Body of pancreas (tissue), 4 donors: Measurements from ENCODE around the gene GALNT16. TPM values are rescaled to one million over a fixed set of nuclear protein-coding genes. Genes with fewer than 3 reads are reported as not detected.
A peak's percentile ranks its signal among the peaks of the same experiment; 100 is the strongest.
"Not testable (repeated sequence)": the region's sequence is repeated elsewhere in the genome, so short reads cannot be mapped to it uniquely, and the experiment has no call there.

Experiments used
- ATAC-seq: fragments of 150-250 bp; one replicate; pipeline ENCODE4 v1.9.1; 2016
- DNase-seq, 4 donors: peaks; one replicate each; pipeline ENCODE4 v3.0.0-alpha.2; 2019
- H3K27ac ChIP-seq, 4 donors: fragments of 200-600 bp; sonication (generic); 1 replicate in 3 of 4; 2 replicates in 1 of 4; pipeline versions ENCODE4 v1.5.1 to v1.6.1; 2016 to 2019; ENCODE audit warnings: mild to moderate bottlenecking in 1 of 4, mixed read lengths in 1 of 4, moderate library complexity in 1 of 4
- H3K27me3 ChIP-seq, 2 donors: fragments of 200-600 bp; sonication (generic); one replicate each; pipeline ENCODE4 v1.6.0; 2016; ENCODE audit warnings: mild to moderate bottlenecking in 1 of 2
- H3K36me3 ChIP-seq, 2 donors: fragments of 200-600 bp; sonication (generic); replicated peaks in 1 of 2; 2 replicates each; pipeline ENCODE4 v1.5.1; 2016; ENCODE audit warnings: low read depth in 2 of 2; ENCODE audit not compliant: insufficient read depth in 1 of 2
- H3K4me1 ChIP-seq: fragments of 200-600 bp; sonication (generic); one replicate; pipeline ENCODE4 v1.6.0; 2016
- H3K4me3 ChIP-seq, 2 donors: fragments of 200-600 bp; sonication (generic); 1 replicate in 1 of 2; 2 replicates in 1 of 2; pipeline ENCODE4 v1.5.1; 2016 to 2019
- H3K9me3 ChIP-seq, 3 donors: fragments of 200-600 bp; sonication (generic); 1 replicate in 2 of 3; 2 replicates in 1 of 3; pipeline ENCODE4 v1.5.1; 2016
- CTCF ChIP-seq, 7 experiments: fragments of 450-650 bp in 4 of 7; fragments of 200-600 bp in 3 of 7; sonication (generic) in 3 of 7; IDR thresholded peaks; one replicate each; pipeline ENCODE4 v1.5.1; 2016 to 2019; ENCODE audit warnings: antibody characterized with exemption in 7 of 7
- POLR2A ChIP-seq, 3 donors: fragments of 450-650 bp; IDR thresholded peaks; one replicate each; pipeline ENCODE4 v1.6.1; 2016; ENCODE audit warnings: antibody characterized with exemption in 3 of 3, mild to moderate bottlenecking in 2 of 3
- WGBS, 2 donors: methylation state at CpG; one replicate each; pipeline ENCODE4 v1.1.5; 2017; 5-methylcytosine and 5-hydroxymethylcytosine counted together
- intact Hi-C: fragments of 100-400 bp; cut with DNase I; formaldehyde crosslinking; loops from one replicate; pipeline ENCODE4 v1.15.1; 2023
- total RNA-seq, 2 donors: library from RNA; depleted of rRNA; stranded (reverse); fragments of >200 nt; gene quantifications; one replicate each; pipeline ENCODE4 v1.1.0, GENCODE V29; 2016

The GALNT16 gene
- 1 to 10 TPM; 1.3 to 5.6 TPM for total RNA-seq

- 1 to 2% methylated on average over 18 to 62 of the region's 74 CpGs for WGBS, 2 donors
- H3K27me3 ChIP-seq: peaks cover 0 to 15% of the 10 kb centered on the region in 2 donors
Observed at GRCh38 chr14:69259527-69260189, at the start of gene GALNT16. Gene GALNT16 (plus strand): TSS chr14:69260158. CDS start chr14:69260291, 133 bp downstream.

GRCh38 chr14:69214393-69214792, 45.6 kb upstream of the GALNT16 start:
- ATAC-seq (peak; percentile 72), DNase-seq (peak in 1 of 4 donors; percentile 9)
- TF ChIP-seq CTCF (IDR thresholded peaks at IDR 0.05): no peak
- TF ChIP-seq POLR2A (IDR thresholded peaks at IDR 0.05): no peak
- Histone ChIP-seq H3K4me1 (peaks cover 16% of the 10 kb centered on the region), H3K4me3 (no peak overlapping the region), H3K27me3 (no peaks in the 10 kb centered on the region), H3K36me3 (peaks cover 0 to 6% of the 10 kb centered on the region in 2 donors), H3K27ac (peak overlapping the region in 1 of 4 donors; percentile 38), H3K9me3 (no peaks in the 10 kb centered on the region)
- WGBS, 2 donors: 21 to 27% methylated on average over 2 of the region's 2 CpGs
- intact Hi-C loops: no loop called here

More at GRCh38 chr14:69259527-69260189, at the start of gene GALNT16:
- DNase-seq (peak in 3 of 4 donors; percentile 21 to 39 (median 22)), ATAC-seq (peak; percentile 21)
- Histone ChIP-seq H3K4me1 (peaks cover 27% of the 10 kb centered on the region), H3K36me3 (no peaks in the 10 kb centered on the region), H3K27ac (peak within 1 kb of the TSS in 2 of 4 donors; percentile 8 to 25), H3K4me3 (peak within 1 kb of the TSS; percentile 15 to 50), H3K9me3 (no peaks in the 10 kb centered on the region)
- TF ChIP-seq POLR2A (IDR thresholded peaks at IDR 0.05): no peak
- TF ChIP-seq CTCF (IDR thresholded peaks at IDR 0.05): peak in 6 of 7 experiments; percentile 10 to 32 (median 22)
- intact Hi-C loops: no loop called here

GRCh38 chr14:69217663-69218062, 42.3 kb upstream of the GALNT16 start:
- H3K27ac ChIP-seq, intact Hi-C loops, ATAC-seq, H3K4me3 ChIP-seq, H3K36me3 ChIP-seq, DNase-seq, H3K9me3 ChIP-seq, H3K27me3 ChIP-seq: not testable (repeated sequence)
- H3K4me1 ChIP-seq: peaks cover 16% of the 10 kb centered on the region
- 94 to 96% methylated on average over 3 of the region's 3 CpGs for WGBS, 2 donors

GRCh38 chr14:69224946-69225345, 35.0 kb upstream of the GALNT16 start:
- H3K4me3 ChIP-seq: no peak overlapping the region
- H3K27me3 ChIP-seq: no peaks in the 10 kb centered on the region
- intact Hi-C loops: no loop called here
- DNase-seq (no peak), ATAC-seq (no peak)
- no peaks in the 10 kb centered on the region for H3K9me3 ChIP-seq
- no peak overlapping the region for H3K27ac ChIP-seq
- H3K36me3 ChIP-seq: peaks cover 0 to under 1% of the 10 kb centered on the region in 2 donors
- TF ChIP-seq POLR2A (IDR thresholded peaks at IDR 0.05): no peak
- TF ChIP-seq CTCF (IDR thresholded peaks at IDR 0.05): no peak
- peaks cover 6% of the 10 kb centered on the region for H3K4me1 ChIP-seq
- 75 to 78% methylated on average over 4 of the region's 4 CpGs for WGBS, 2 donors

- H3K27ac ChIP-seq: peak overlapping the region in 3 of 4 donors; percentile 42 to 62 (median 53)
- peaks cover 6% of the 10 kb centered on the region for H3K4me1 ChIP-seq
- no peaks in the 10 kb centered on the region for H3K9me3 ChIP-seq
- TF ChIP-seq POLR2A (IDR thresholded peaks at IDR 0.05) (no peak), CTCF (IDR thresholded peaks at IDR 0.05) (no peak)
- ATAC-seq: no peak
- no peak overlapping the region for H3K4me3 ChIP-seq
- H3K36me3 ChIP-seq: peaks cover 0 to 1% of the 10 kb centered on the region in 2 donors
- WGBS, 2 donors: 37 to 49% methylated on average over 9 of the region's 9 CpGs
- no peak for DNase-seq
- intact Hi-C loops: no loop called here
- no peaks in the 10 kb centered on the region for H3K27me3 ChIP-seq
Observed at GRCh38 chr14:69226178-69226577, 33.8 kb upstream of the GALNT16 start.
